ENCODE data around the gene HS3ST3A1.

The HS3ST3A1 gene

DNA sequence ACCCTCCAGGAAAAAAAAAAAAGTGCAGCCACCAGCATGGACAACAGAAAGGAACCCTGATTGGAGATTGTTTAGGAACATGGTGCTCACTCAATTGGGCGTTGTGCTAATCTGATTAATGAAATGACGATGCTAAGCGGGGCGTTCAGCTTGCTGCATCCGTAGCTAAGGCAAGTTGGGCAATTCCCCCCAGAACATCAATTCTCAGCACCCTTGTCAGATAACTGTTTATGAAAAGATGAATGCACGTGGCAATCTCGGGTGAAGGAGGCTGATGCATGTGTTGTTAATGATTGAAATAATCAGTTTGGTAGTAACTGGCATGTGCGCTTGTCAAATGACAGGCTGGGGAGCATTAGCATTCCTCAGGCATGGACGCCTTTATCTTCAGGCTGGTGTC is 57.0 kb downstream of the HS3ST3A1 start:
- H3K27ac ChIP-seq: no peak overlapping the region
- TF ChIP-seq, protein P1, sequence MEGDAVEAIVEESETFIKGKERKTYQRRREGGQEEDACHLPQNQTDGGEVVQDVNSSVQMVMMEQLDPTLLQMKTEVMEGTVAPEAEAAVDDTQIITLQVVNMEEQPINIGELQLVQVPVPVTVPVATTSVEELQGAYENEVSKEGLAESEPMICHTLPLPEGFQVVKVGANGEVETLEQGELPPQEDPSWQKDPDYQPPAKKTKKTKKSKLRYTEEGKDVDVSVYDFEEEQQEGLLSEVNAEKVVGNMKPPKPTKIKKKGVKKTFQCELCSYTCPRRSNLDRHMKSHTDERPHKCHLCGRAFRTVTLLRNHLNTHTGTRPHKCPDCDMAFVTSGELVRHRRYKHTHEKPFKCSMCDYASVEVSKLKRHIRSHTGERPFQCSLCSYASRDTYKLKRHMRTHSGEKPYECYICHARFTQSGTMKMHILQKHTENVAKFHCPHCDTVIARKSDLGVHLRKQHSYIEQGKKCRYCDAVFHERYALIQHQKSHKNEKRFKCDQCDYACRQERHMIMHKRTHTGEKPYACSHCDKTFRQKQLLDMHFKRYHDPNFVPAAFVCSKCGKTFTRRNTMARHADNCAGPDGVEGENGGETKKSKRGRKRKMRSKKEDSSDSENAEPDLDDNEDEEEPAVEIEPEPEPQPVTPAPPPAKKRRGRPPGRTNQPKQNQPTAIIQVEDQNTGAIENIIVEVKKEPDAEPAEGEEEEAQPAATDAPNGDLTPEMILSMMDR (conservative IDR thresholded peaks at IDR 0.05): no peak

DNA sequence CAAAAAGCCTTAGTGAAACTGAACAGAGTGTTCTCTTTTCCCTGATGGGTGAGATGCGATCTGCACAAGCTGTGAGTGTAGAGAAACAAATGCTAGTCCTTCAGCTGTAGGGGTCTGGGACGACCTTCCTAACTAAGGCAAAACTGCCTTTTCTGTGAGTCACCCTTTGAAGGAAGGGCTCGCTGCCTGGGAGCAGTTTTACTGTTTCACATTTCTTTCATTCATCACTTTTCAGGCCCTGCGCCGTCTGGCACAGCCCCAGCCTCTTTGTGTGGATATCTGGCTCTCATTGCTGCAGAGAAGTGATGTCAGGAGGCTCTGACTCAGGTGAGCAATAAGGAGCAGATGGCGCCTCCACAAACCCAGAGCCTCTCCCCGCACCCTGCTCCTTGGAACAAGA is 57.4 kb downstream of the HS3ST3A1 start:
- TF ChIP-seq, protein P1 (conservative IDR thresholded peaks at IDR 0.05): no peak
- H3K27ac ChIP-seq: no peak overlapping the region

DNA sequence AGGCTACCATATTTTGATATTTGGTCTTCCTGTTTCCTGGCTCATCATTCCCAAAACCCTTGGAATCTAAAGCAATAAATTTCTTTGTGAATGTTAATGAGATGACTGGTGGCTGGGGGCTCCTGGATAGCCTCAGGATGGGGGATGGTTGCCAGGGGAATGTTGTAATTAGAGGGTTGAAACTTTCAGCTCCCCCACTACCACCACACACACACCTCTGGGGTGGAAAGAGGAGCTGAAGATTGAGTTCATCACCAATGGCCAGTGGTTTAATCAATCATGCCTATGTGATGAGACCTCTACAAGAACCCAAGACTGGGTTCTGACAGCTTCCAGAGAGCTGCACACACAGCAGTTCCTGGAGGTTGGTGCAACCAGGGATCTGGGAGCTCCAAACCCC is 59.1 kb downstream of the HS3ST3A1 start:
- TF ChIP-seq, protein P1 (conservative IDR thresholded peaks at IDR 0.05): no peak
- no peak overlapping the region for H3K27ac ChIP-seq

- TF ChIP-seq, protein P1 (conservative IDR thresholded peaks at IDR 0.05): no peak
- no peak overlapping the region for H3K27ac ChIP-seq
These were observed 60.7 kb downstream of the HS3ST3A1 start for GRCh38 chr17:13541032-13541480.

DNA sequence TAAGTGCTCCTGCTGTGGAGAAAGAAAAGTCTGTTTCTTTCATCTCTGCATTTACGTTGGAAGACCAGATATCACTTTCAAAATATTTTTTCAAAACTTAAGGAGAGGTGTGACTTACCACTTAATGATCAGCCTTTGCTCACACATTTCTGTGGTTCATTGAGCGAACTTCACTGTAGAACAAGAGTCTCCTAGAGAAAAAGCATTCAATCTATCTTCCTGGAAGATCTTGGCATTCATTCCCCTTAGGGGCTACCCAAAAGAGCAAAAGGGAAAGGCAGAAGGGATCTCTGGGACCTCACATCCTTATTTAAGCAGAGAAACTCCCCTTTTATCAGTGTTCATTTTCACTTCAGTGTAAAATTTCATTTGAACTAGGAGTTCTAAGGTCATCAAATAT is 61.2 kb downstream of the HS3ST3A1 start:
- TF ChIP-seq, protein P1 (conservative IDR thresholded peaks at IDR 0.05): no peak
- no peak overlapping the region for H3K27ac ChIP-seq

GRCh38 chr17:13539421-13539820 is 62.3 kb downstream of the HS3ST3A1 start:
- TF ChIP-seq, protein P1 (conservative IDR thresholded peaks at IDR 0.05): no peak
- no peak overlapping the region for H3K27ac ChIP-seq

DNA sequence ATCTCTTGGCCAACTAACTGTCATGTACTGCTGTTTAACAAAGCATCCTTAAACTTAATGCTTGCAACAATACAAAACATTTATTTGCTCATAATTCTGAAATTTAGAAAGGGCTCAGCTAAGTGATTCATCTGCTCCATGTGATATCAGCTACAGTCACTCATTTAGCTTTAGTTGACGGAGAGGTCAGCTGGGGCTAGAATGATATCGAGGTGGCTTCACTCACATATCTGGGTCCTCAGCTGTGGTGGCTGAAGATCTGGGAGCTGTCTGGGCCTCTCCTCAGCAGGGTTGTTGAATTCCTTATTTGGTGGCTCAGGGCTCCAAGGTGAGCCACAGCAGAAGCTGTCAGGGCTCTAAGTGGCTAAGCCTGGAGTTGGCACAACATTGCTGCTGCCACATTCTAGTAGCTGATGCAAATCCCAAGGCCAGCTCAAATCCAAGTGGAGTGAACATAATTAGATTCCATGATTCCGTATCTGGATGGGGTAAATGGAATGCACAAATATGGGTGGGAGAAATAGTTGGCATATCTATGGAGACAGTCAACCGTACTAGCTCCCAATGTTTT is 62.8 kb downstream of the HS3ST3A1 start:
- no peak overlapping the region for H3K27ac ChIP-seq
- TF ChIP-seq, protein P1 (conservative IDR thresholded peaks at IDR 0.05): no peak

Data from VCaP (cell line).